PC-3 (cell line): ENCODE results near the gene TAOK2. TPM values are rescaled to one million over a fixed set of nuclear protein-coding genes. Genes with fewer than 3 reads are reported as not detected.

Experiments used
- ATAC-seq: fragments of 200-7000 bp; cut with Tn5 transposase; 2 replicates; pipeline ENCODE4 v1.9.1; 2020; ENCODE audit warnings: mild to moderate bottlenecking, moderate library complexity
- BruUV-seq: library from RNA; stranded (reverse); fragments of 400-500 nt; replicated peaks from 2 replicates; lab custom pipeline; 2021; lab: Mats Ljungman, UMichigan
- CTCF ChIA-PET: fragments of 300-600 bp; sonication (Branson Sonifier 250); formaldehyde crosslinking; loops from one replicate; lab custom pipeline; 2022; ENCODE audit warnings: antibody characterized with exemption; lab: Charles Lee
- POLR2A ChIA-PET: fragments of 300-600 bp; sonication (Branson Sonifier 250); formaldehyde crosslinking; loops from one replicate; lab custom pipeline; 2022; ENCODE audit warnings: antibody characterized with exemption; ENCODE audit not compliant: unreplicated experiment; lab: Charles Lee
- DNase-seq: peaks from one replicate; pipeline ENCODE4 v3.0.0-alpha.2; 2015
- H2AFZ ChIP-seq: fragments of 300-600 bp; sonication (generic); 2 replicates; pipeline ENCODE4 v1.6.0; 2016; ENCODE audit warnings: antibody characterized with exemption, low read length
- H3F3A ChIP-seq: fragments of 300-600 bp; sonication (generic); one replicate; pipeline ENCODE4 v1.6.0; 2017; ENCODE audit warnings: antibody characterized with exemption, low read length, control low read depth, mild to moderate bottlenecking; ENCODE audit not compliant: unreplicated experiment
- H3K27ac ChIP-seq: fragments of 300-600 bp; sonication (generic); 2 replicates; pipeline ENCODE4 v1.5.1; 2016; ENCODE audit warnings: mild to moderate bottlenecking, low read length
- H3K27me3 ChIP-seq: fragments of 300-600 bp; sonication (generic); 2 replicates; pipeline ENCODE4 v1.6.1; 2016; ENCODE audit warnings: low read length, mixed read lengths
- H3K36me3 ChIP-seq: fragments of 300-600 bp; sonication (generic); 2 replicates; pipeline ENCODE4 v1.6.1; 2016; ENCODE audit warnings: low read depth, mixed run types, low read length, mixed read lengths
- H3K4me1 ChIP-seq: fragments of 300-600 bp; sonication (generic); 2 replicates; pipeline ENCODE4 v1.5.1; 2016; ENCODE audit warnings: low read length; ENCODE audit not compliant: insufficient read depth
- H3K4me2 ChIP-seq: fragments of 300-600 bp; sonication (generic); 2 replicates; pipeline ENCODE4 v1.6.0; 2016; ENCODE audit warnings: low read length
- H3K4me3 ChIP-seq: fragments of 300-600 bp; sonication (generic); 2 replicates; pipeline ENCODE4 v1.5.1; 2016; ENCODE audit warnings: mild to moderate bottlenecking, low read length, mixed read lengths
- H3K79me2 ChIP-seq: fragments of 300-600 bp; sonication (generic); 2 replicates; pipeline ENCODE4 v1.6.1; 2017; ENCODE audit warnings: low read length, mixed read lengths
- H3K9ac ChIP-seq: fragments of 300-600 bp; sonication (generic); 2 replicates; pipeline ENCODE4 v1.6.0; 2016; ENCODE audit warnings: mild to moderate bottlenecking, low read length
- H3K9me2 ChIP-seq: fragments of 300-600 bp; sonication (generic); replicated peaks from 2 replicates; pipeline ENCODE4 v1.6.1; 2016; ENCODE audit warnings: mixed run types, low read length, mixed read lengths
- H3K9me3 ChIP-seq: fragments of 300-600 bp; sonication (generic); 2 replicates; pipeline ENCODE4 v1.6.1; 2016; ENCODE audit warnings: low read length, mixed read lengths
- H4K20me1 ChIP-seq: fragments of 300-600 bp; sonication (generic); 2 replicates; pipeline ENCODE4 v1.6.1; 2016; ENCODE audit warnings: low read length, mixed read lengths
- CTCF ChIP-seq: fragments of 300-600 bp; sonication (generic); conservative IDR thresholded peaks from 2 replicates; pipeline ENCODE4 v1.5.1; 2017; ENCODE audit warnings: antibody characterized with exemption, low read depth, mild to moderate bottlenecking, low read length
- EZH2 ChIP-seq: fragments of 300-600 bp; sonication (generic); IDR thresholded peaks from one replicate; pipeline ENCODE4 v1.6.1; 2017; ENCODE audit warnings: antibody characterized with exemption, mild to moderate bottlenecking, low read length; ENCODE audit not compliant: unreplicated experiment
- EZH2phosphoT487 ChIP-seq: fragments of 300-600 bp; sonication (generic); IDR thresholded peaks from 2 replicates; pipeline ENCODE4 v1.6.1; 2018; ENCODE audit warnings: mild to moderate bottlenecking, antibody characterized with exemption, low read length, borderline replicate concordance
- intact Hi-C: fragments of 100-400 bp; cut with micrococcal nuclease; formaldehyde crosslinking; loops from 2 replicates; pipeline ENCODE4 v1.9.0; 2023
- total RNA-seq: library from RNA; depleted of rRNA; stranded (reverse); fragments of >200 nt; gene quantifications from 2 replicates; pipeline ENCODE4 v1.2.3, GENCODE V29; 2014

The TAOK2 gene
- total RNA-seq, 1 experiment from 2014 or later: 34.1 TPM

GRCh38 chr16:29925781-29926710, 47.6 kb upstream of the TAOK2 start, which contains the start of gene KCTD13:
TSS of gene KCTD13 (minus strand) at chr16:29926226. CDS start at chr16:29926033, 193 bp downstream.
- DNase-seq: peak; percentile 84
- peak within 1 kb of the TSS; percentile 88 for H2AFZ ChIP-seq
- ATAC-seq: peak; percentile 93
- peak within 1 kb of the TSS; percentile 62 for H3K27ac ChIP-seq
- peaks cover 34% of the 10 kb centered on the region for H3K79me2 ChIP-seq
- peak within 1 kb of the TSS; percentile 91 for H3K9ac ChIP-seq
- no peaks in the 10 kb centered on the region for H3K27me3 ChIP-seq
- H3F3A ChIP-seq: no peaks in the 10 kb centered on the region
- TSS peak; percentile 89 for BruUV-seq
- peaks cover 15% of the 10 kb centered on the region; the same call in 1 of the 2 replicates for H3K4me1 ChIP-seq
- H3K9me2 ChIP-seq: no peaks in the 10 kb centered on the region
- no peaks in the 10 kb centered on the region for H3K9me3 ChIP-seq
- intact Hi-C loops: loop anchor here (2.0 to 5.0 kb wide), 2 partner anchors 19 to 46 kb away; partner anchors contain the start of gene TAOK2
- H4K20me1 ChIP-seq: no peaks in the 10 kb centered on the region
- H3K4me2 ChIP-seq: peak within 1 kb of the TSS; percentile 89
- CTCF ChIA-PET: interaction anchor here (1.0 kb wide), 1 partner anchor 110 kb away, joined by 3 read pairs; the partner anchor contains the start of gene PAGR1
- H3K36me3 ChIP-seq: no peaks in the 10 kb centered on the region
- TF ChIP-seq CTCF (no peak), EZH2 (no peak), EZH2phosphoT487 (no peak)
- POLR2A ChIA-PET: interaction anchor here (0.5 to 1.0 kb wide), 6 partner anchors 11 to 99 kb away, joined by 3 to 5 read pairs (median 3); partner anchors contain the start of genes SEZ6L2 and TAOK2
- peak within 1 kb of the TSS; percentile 92 for H3K4me3 ChIP-seq

DNA sequence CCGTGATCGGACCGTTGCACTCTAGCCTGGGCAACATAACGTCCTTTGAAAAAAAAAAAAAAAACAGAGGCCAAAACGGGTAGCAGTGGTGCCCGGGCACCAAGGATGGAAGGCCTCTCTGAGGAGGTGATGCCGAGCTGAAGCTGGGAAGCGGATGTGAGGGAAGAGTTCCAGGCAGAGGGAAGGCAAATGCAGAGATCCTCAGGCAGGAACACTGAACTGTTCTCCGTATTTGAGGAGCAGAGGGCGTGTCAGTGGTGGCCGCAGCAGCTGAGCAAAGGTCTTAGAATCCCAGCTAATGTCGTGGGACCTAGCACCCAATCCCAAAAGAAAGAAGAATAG, 47.0 kb upstream of the TAOK2 start:
- H4K20me1 ChIP-seq: no peaks in the 10 kb centered on the region
- ChIA-PET POLR2A (interaction anchor here (0.6 to 1.0 kb wide), 4 partner anchors 14 to 49 kb away, joined by 3 to 5 read pairs (median 3); partner anchors contain the start of genes SEZ6L2 and TAOK2), CTCF (no interaction called here)
- H3K9me3 ChIP-seq: no peaks in the 10 kb centered on the region
- peak overlapping the region; percentile 91 for H3K9ac ChIP-seq
- H3K4me1 ChIP-seq: peaks cover 15% of the 10 kb centered on the region; the same call in 1 of the 2 replicates
- H3K27me3 ChIP-seq: no peaks in the 10 kb centered on the region
- peak overlapping the region; percentile 92 for H3K4me3 ChIP-seq
- BruUV-seq: no TSS peak
- no peaks in the 10 kb centered on the region for H3K36me3 ChIP-seq
- H3K9me2 ChIP-seq: no peaks in the 10 kb centered on the region
- intact Hi-C loops: loop anchor here (2.0 to 5.0 kb wide), 2 partner anchors 18 to 46 kb away; partner anchors contain the start of gene TAOK2
- TF ChIP-seq EZH2: no peak
- TF ChIP-seq CTCF: no peak
- no peak for TF ChIP-seq EZH2phosphoT487
- peak; percentile 46; the same call in 1 of the 2 replicates for ATAC-seq
- no peaks in the 10 kb centered on the region for H3F3A ChIP-seq
- peak; percentile 19 for DNase-seq
- peaks cover 33% of the 10 kb centered on the region for H3K79me2 ChIP-seq
- peak overlapping the region; percentile 89 for H3K4me2 ChIP-seq
- peak overlapping the region; percentile 88 for H2AFZ ChIP-seq
- H3K27ac ChIP-seq: peak overlapping the region; percentile 62
